ENCODE data around the gene KDM2A. TPM values are rescaled to one million over a fixed set of nuclear protein-coding genes. Genes with fewer than 3 reads are reported as not detected.
A peak's percentile ranks its signal among the peaks of the same experiment; 100 is the strongest.

Gene KDM2A
- polyA plus RNA-seq, 2 of the 4 experiments (the other 2 are of a cell fraction), result 34.5 to 42.8 TPM

- DNase-seq (ENCODE audit: low read depth in 1 of 2, low spot score in 1 of 2) (no peak), FAIRE-seq (no peak), ATAC-seq (no peak)
- 89% methylated on average over 4 of the region's 4 CpGs for WGBS (ENCODE audit: missing lambda C conversion rate)
- ChIA-PET CTCF (interaction anchor here (1.2 kb wide), 2 partner anchors 8 to 11 kb away, joined by 3 to 5 read pairs; no protein-coding TSS in a partner anchor), POLR2A (no interaction called here)
- no peak overlapping the region for H3K27ac ChIP-seq
- H3K4me3 ChIP-seq, result no peak overlapping the region
- no peak for TF ChIP-seq MAX (IDR thresholded peaks at IDR 0.05)
- TF ChIP-seq HES2 (IDR thresholded peaks at IDR 0.05), result no peak
- no peak for TF ChIP-seq E2F6 (IDR thresholded peaks at IDR 0.05; ENCODE audit: borderline replicate concordance, low read depth)
- TF ChIP-seq JUNB (IDR thresholded peaks at IDR 0.05), result no peak
- no peak for TF ChIP-seq CHD2 (IDR thresholded peaks at IDR 0.05; ENCODE audit: low read length, partially characterized antibody)
- TF ChIP-seq ZSCAN20 (CRISPR knock-in tag; IDR thresholded peaks at IDR 0.05), result no peak
- no peak for TF ChIP-seq EHMT2 (IDR thresholded peaks at IDR 0.05; ENCODE audit: low read depth)
- TF ChIP-seq RARB (CRISPR knock-in tag; IDR thresholded peaks at IDR 0.05), result no peak
- no peaks in the 10 kb centered on the region for H3K9me3 ChIP-seq
- no peak overlapping the region for H3K4me2 ChIP-seq
- H3K4me1 ChIP-seq, result peaks cover 9% of the 10 kb centered on the region; the same call in 2 of the 3 replicates
Observed at GRCh38 chr11:67178878-67179277, 59.8 kb downstream of the KDM2A start.

GRCh38 chr11:67179892-67180490, 60.9 kb downstream of the KDM2A start:
- TF ChIP-seq ZSCAN20 (CRISPR knock-in tag; IDR thresholded peaks at IDR 0.05), result no peak
- FAIRE-seq (no peak), ATAC-seq (no peak), DNase-seq (ENCODE audit: low read depth in 1 of 2, low spot score in 1 of 2) (no peak)
- H3K27ac ChIP-seq, result no peak overlapping the region
- CTCF ChIA-PET, result interaction anchor here (1.2 kb wide), 2 partner anchors 9 to 12 kb away, joined by 3 to 5 read pairs; no protein-coding TSS in a partner anchor
- no peaks in the 10 kb centered on the region for H3K9me3 ChIP-seq
- H3K4me1 ChIP-seq, result no peaks in the 10 kb centered on the region
- H3K4me2 ChIP-seq, result no peak overlapping the region
- H3K4me3 ChIP-seq, result no peak overlapping the region
- 89% methylated on average over 5 of the region's 5 CpGs for WGBS (ENCODE audit: missing lambda C conversion rate)
- POLR2A ChIA-PET, result no interaction called here

- CTCF ChIA-PET, result no interaction called here
- no peak for DNase-seq (ENCODE audit: low read depth in 1 of 2, low spot score in 1 of 2)
- H3K9me3 ChIP-seq, result no peaks in the 10 kb centered on the region
- no peak for FAIRE-seq
- TF ChIP-seq HOXA7 (CRISPR knock-in tag; IDR thresholded peaks at IDR 0.05) (no peak), TP53 (CRISPR knock-in tag; IDR thresholded peaks at IDR 0.05) (no peak), KDM1A (IDR thresholded peaks at IDR 0.05; ENCODE audit: low read depth) (no peak), JUNB (IDR thresholded peaks at IDR 0.05) (no peak), HOXB5 (CRISPR knock-in tag; IDR thresholded peaks at IDR 0.05) (no peak), SREBF2 (IDR thresholded peaks at IDR 0.05) (no peak), ZFP36 (IDR thresholded peaks at IDR 0.05; ENCODE audit: borderline replicate concordance, partially characterized antibody) (no peak), ATOH8 (CRISPR knock-in tag; IDR thresholded peaks at IDR 0.05; ENCODE audit: low read depth) (no peak)
- H3K27ac ChIP-seq, result no peak overlapping the region
- ATAC-seq, result no peak
- POLR2A ChIA-PET, result no interaction called here
- H3K4me2 ChIP-seq, result no peak overlapping the region
- no peaks in the 10 kb centered on the region for H3K4me1 ChIP-seq
- WGBS (ENCODE audit: missing lambda C conversion rate), result 92% methylated on average over 2 of the region's 2 CpGs
- no peak overlapping the region for H3K4me3 ChIP-seq
Observed at GRCh38 chr11:67194096-67194495, 75.0 kb downstream of the KDM2A start.

GRCh38 chr11:67195971-67196456, 77.0 kb downstream of the KDM2A start:
- DNase-seq (ENCODE audit: low read depth in 1 of 2, low spot score in 1 of 2), result peak in 1 of 2 experiments; percentile 19
- 91% methylated on average over 6 of the region's 6 CpGs for WGBS (ENCODE audit: missing lambda C conversion rate)
- ATAC-seq, result no peak
- no peak overlapping the region for H3K4me3 ChIP-seq
- no peak overlapping the region for H3K27ac ChIP-seq
- ChIA-PET CTCF (interaction anchor here (0.6 to 1.5 kb wide), 5 partner anchors 9 to 215 kb away, joined by 3 to 5 read pairs (median 4); no protein-coding TSS in a partner anchor), POLR2A (no interaction called here)
- FAIRE-seq, result no peak
- no peaks in the 10 kb centered on the region for H3K9me3 ChIP-seq
- no peak overlapping the region for H3K4me2 ChIP-seq
- no peaks in the 10 kb centered on the region for H3K4me1 ChIP-seq
- TF ChIP-seq GATA3 (IDR thresholded peaks at IDR 0.05; ENCODE audit: borderline replicate concordance) (no peak), EHF (CRISPR knock-in tag; IDR thresholded peaks at IDR 0.05) (no peak), CHD2 (IDR thresholded peaks at IDR 0.05; ENCODE audit: low read length, partially characterized antibody) (no peak), MAX (IDR thresholded peaks at IDR 0.05) (no peak), TFCP2L1 (CRISPR knock-in tag; IDR thresholded peaks at IDR 0.05) (no peak), RARB (CRISPR knock-in tag; IDR thresholded peaks at IDR 0.05) (no peak), CHD4 (IDR thresholded peaks at IDR 0.05; ENCODE audit: borderline replicate concordance) (no peak), RNF2 (IDR thresholded peaks at IDR 0.05; ENCODE audit: borderline replicate concordance, low read depth) (no peak), EP300 (IDR thresholded peaks at IDR 0.05) (no peak), ZSCAN20 (CRISPR knock-in tag; IDR thresholded peaks at IDR 0.05) (no peak), HDAC2 (IDR thresholded peaks at IDR 0.05) (no peak), ATOH8 (CRISPR knock-in tag; IDR thresholded peaks at IDR 0.05; ENCODE audit: low read depth) (no peak), FOSB (CRISPR knock-in tag; IDR thresholded peaks at IDR 0.05) (no peak), HOXB13 (CRISPR knock-in tag; IDR thresholded peaks at IDR 0.05; ENCODE audit: low read depth) (no peak), POLR2AphosphoS2 (conservative IDR thresholded peaks at IDR 0.05; ENCODE audit: low read length) (no peak), NPAS2 (CRISPR knock-in tag; IDR thresholded peaks at IDR 0.05; ENCODE audit: borderline replicate concordance) (no peak), USF2 (IDR thresholded peaks at IDR 0.05) (no peak)
